HS-5 (cell line): ENCODE measurements around the gene PCDHGC5.

Source experiments
- DNase-seq: peaks from one replicate; pipeline ENCODE4 v3.0.0-alpha.2; 2012; ENCODE audit warnings: low read depth

The PCDHGC5 gene

DNA sequence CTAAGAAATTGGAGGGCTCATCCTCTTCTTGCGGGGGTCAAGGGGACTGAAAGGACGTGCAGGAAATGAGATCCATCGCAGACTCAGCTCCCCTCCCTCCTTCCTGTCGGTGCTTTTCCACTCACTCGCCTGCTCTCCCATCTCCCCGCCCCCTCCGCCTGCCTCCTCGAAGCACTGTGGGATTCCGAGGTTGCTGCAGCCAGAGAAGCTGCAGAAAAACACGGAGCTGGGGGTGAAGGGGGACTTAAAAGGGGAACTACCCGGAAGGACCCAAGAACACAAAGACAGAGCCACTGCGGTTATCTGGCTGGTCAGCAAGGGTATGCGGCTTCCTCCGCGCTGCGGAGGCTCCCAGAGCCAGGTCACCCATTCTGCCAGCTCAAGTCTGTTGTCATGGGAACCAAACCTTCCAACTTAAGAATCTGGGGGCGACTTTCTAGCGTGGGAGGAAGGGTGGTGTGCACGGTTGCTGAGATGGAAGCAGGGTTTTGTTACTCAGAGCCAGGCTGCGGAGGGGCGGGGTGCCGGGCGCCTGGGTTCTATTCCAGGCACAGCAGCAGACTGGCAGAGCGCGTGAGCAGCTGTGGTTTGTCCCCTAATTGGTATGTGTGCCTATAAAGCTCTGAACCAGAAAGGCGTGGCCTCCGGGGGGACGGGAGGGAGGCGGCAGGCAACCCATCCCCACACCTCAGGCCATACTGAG, 24.9 kb downstream of the PCDHGC5 start:
- no peak for DNase-seq

GRCh38 chr5:141514330-141515133, 25.7 kb downstream of the PCDHGC5 start:
- DNase-seq = no peak

GRCh38 chr5:141515141-141515540, 26.3 kb downstream of the PCDHGC5 start:
- no peak for DNase-seq

GRCh38 chr5:141515946-141516671, 27.2 kb downstream of the PCDHGC5 start:
- DNase-seq = no peak

GRCh38 chr5:141516672-141517025, 27.8 kb downstream of the PCDHGC5 start:
- no peak for DNase-seq

GRCh38 chr5:141517312-141517711, 28.4 kb downstream of the PCDHGC5 start:
- no peak for DNase-seq

- no peak for DNase-seq
Measured at GRCh38 chr5:141517880-141518617, 29.2 kb downstream of the PCDHGC5 start.

GRCh38 chr5:141518618-141519015, 29.7 kb downstream of the PCDHGC5 start:
- no peak for DNase-seq

DNA sequence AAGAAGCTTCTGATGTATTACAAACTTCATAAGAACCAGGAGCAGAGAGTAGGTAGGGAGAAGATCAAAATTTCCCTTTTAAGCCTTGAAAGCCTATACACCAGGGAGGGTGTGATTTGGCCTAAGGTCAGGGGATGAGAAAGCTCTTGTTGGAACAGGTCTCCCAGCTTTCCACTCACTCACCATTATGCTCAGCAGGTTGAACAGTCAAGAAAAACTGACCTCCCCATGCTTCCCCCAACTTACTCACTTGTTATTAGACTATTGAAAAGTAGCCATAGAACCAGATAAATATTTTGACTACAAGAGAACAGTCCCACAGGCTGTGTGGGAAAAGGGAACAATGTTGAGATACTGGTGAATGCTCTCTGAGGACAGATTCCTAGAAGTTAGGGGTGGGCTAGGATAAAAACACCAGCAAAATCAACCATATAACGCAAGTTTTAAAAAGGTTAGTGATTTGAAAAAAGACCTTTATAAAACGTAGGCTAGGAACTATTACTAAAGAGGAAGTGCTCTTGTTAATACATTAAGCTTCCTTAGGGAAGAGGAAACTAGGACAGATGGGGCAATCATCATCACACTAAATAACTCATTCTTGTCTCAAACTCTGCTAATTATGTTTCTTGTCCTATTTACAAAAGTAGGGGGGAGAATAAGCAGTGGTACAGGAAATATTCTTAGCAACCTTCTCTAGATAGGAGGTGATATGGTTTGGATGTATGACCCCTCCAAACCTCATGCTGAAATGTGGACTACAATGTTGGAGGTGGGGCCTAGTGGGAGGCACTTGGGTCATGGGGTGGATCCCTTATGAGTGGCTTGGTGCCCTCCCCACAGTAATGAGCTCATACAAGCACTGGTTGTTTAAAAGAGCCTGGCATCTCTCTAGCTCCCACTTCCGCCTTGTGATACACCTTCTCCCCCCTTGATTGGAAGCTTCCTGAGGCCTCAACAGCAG, 31.0 kb downstream of the PCDHGC5 start:
- no peak for DNase-seq

DNA sequence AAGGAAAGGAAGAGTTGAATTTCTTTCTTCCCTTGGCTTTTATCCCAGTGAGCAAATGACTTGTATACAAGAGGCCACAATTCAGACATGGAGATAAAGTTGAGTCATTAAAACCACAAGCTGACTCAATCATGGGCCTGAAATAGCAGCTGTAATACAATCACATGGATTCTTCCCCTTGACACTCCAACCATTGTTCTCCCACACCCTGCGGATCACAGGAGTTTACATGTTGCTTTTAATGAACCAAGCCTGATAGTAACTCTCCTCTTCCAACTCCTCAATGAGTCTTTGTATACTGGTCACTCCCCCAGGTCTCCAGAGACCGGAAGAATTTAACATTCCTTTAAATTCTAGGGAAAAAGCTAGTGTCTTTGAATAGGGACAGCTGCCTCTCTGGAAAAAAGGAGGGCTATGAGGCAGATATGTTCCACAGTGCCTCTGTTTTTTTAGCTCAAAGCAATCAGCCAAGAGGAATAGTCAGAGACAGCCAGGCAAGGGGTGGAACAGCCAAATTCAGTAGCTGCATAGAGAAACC, 32.4 kb downstream of the PCDHGC5 start:
- peak; percentile 99 for DNase-seq

GRCh38 chr5:141522301-141522700, 33.4 kb downstream of the PCDHGC5 start:
- no peak for DNase-seq

- no peak for DNase-seq
Measured at GRCh38 chr5:141523991-141524390, 35.1 kb downstream of the PCDHGC5 start.

DNA sequence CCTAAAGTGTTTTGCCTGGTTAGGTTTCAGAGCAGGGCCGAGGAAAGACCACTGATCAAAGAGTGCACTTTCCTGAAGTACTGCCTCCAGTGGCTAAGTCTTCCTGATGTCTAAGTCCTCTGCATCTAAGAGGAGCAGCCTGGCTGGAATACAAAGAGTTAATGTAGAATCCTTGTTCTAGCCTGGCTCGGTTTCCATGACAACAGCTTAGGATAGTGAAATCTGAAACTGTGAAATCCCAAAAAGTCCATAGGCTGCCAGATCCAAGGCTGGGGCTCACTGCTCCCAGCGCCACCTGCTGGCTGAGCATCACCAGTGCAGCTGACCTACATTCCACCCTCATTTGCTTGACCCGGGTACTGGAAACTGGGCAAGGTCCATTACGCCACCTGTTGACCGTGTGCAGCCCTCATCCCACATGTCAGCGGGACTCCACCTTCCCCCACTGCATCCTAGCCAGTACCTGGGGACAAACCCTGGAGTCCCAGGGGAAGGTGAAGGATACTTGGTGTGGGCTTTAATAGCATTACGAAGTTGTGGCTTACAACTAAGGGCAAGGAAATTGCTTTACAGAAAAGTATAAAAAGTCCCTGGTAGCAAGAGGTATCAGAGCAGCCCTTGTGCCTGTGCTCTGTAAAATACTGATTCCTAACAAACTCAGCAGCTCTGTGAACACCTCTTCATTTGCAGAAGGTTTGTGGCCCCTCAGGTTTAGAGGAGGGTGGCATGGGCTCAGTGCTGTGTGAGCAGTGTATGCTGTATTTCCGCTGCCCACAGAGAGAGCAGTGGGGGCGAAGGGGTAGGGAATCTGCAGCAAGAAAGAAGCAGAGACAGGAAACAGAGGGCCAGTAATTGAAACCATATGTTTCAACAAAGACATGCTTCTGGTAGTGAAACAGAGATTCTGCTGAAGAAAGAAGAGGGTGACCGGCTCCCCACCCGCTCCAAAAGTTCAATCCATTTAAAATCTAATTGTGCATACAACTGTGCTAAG, 36.0 kb downstream of the PCDHGC5 start:
- peak; percentile 88 for DNase-seq

DNA sequence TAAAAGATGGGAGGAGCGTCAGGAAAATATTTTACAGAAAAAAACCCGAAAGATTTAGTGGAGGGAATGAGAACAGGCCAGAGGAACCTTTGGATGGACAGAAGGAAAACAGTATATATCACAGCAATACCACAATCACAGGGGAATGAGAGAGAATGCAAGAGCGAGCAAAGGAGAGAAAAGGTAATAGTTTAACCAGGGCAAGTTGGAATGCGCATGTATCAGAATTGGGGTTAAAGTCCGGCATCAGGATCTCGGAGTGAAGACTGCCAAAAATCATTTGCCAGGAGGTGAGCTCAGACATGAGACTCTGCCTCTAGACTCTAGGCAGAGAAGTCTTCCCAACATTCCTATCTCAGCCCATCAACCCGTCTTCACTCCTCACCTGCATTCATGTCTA, 36.8 kb downstream of the PCDHGC5 start:
- no peak for DNase-seq

- no peak for DNase-seq
Measured at GRCh38 chr5:141527426-141527825, 38.5 kb downstream of the PCDHGC5 start.

DNA sequence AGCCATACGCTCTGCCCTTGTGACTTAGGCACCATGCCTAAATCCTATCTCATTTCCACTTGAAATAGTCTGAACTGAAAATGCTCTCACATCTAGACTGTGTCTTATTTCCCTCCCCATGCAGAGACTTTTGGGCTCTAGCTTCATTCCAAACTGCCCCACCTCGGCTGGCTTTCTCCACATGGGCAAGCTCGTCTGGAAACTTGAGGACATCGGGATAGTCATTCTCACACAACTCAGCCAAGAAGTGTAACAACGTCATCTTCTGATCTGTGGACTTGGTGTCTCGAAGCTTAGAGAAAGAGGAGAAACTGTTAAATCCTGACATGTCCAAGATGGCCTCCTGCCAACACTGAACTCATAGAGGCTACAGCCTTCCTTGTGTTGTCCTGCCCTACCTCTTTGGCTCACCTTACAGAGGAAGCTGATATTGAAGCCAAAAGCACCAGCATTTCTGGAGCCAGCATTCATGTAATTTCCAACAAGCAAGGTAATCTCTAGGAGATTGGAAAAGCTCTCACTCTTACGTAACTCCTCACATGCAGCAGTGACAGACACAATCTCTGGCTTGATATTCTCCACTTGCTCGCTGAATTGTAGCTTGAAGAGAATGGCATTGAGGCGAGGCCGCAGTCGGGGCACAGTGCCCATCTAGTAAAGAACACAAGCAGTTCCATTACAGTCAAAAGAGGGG, 39.6 kb downstream of the PCDHGC5 start:
- no peak for DNase-seq

DNA sequence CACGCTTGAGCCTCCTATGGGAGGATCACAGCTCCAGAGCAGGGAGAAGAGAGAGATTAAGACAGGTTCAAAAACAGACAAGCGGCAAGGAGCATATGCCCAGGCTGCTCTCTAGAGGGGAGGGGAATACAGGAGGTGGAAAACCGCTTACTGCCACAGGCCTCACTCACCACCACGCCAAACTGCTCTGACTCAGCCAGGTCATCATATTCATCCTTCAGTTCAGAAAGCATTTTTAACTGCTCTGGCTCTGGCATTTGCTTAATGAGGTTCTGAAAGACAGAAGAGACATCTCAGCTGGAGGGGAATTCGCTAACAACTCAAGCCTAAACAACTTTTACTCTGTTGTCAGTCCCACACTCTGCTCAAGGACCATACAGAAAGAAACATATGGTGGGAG, 40.1 kb downstream of the PCDHGC5 start:
- no peak for DNase-seq

DNA sequence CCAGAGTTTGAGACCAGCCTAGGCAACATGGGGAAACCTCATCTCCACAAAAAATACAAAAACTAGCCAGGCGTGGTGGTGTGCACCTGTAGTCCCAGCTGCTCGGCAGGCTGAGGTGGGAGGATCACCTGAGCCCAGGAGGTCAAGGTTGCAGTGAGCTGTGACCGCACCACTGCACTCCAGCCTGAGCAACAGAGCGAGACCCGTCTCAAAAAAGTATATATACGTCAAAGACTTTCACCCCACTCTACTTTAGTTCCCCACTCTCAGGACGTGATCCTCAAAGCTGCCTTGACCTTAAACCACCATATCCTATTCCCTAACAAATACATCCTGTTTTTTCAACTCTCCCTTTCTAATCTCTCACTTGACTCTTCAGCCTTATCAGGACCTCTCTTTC, 41.0 kb downstream of the PCDHGC5 start:
- DNase-seq = no peak

GRCh38 chr5:141532726-141533125, 43.8 kb downstream of the PCDHGC5 start:
- DNase-seq = no peak
